Gastrocnemius medialis (tissue), 4 donors: ENCODE results near the gene PRRC2C.

ENCODE experiments used
- POLR2A ChIP-seq, 2 donors: fragments of 450-650 bp; IDR thresholded peaks; one replicate each; pipeline ENCODE4 v1.6.1; 2017; ENCODE audit warnings: antibody characterized with exemption in 2 of 2, mild to moderate bottlenecking in 2 of 2, moderate library complexity in 2 of 2
- TF ChIP-seq, protein P1 (sequence below), 5 experiments: fragments of 450-650 bp in 3 of 5; fragments of 200-600 bp in 2 of 5; sonication (generic) in 2 of 5; IDR thresholded peaks in 4 of 5; conservative IDR thresholded peaks in 1 of 5; 1 replicate in 4 of 5; 2 replicates in 1 of 5; pipeline ENCODE4 v1.5.1; 2016 to 2019; ENCODE audit warnings: antibody characterized with exemption in 5 of 5, mild to moderate bottlenecking in 3 of 5, moderate library complexity in 3 of 5

- TF ChIP-seq, protein P1, sequence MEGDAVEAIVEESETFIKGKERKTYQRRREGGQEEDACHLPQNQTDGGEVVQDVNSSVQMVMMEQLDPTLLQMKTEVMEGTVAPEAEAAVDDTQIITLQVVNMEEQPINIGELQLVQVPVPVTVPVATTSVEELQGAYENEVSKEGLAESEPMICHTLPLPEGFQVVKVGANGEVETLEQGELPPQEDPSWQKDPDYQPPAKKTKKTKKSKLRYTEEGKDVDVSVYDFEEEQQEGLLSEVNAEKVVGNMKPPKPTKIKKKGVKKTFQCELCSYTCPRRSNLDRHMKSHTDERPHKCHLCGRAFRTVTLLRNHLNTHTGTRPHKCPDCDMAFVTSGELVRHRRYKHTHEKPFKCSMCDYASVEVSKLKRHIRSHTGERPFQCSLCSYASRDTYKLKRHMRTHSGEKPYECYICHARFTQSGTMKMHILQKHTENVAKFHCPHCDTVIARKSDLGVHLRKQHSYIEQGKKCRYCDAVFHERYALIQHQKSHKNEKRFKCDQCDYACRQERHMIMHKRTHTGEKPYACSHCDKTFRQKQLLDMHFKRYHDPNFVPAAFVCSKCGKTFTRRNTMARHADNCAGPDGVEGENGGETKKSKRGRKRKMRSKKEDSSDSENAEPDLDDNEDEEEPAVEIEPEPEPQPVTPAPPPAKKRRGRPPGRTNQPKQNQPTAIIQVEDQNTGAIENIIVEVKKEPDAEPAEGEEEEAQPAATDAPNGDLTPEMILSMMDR (IDR thresholded peaks at IDR 0.05 in 4 of 5, conservative IDR thresholded peaks at IDR 0.05 in 1 of 5) = no peak
- no peak for TF ChIP-seq POLR2A (IDR thresholded peaks at IDR 0.05)
These were observed 8.7 kb downstream of the PRRC2C start for GRCh38 chr1:171494076-171494475.
